A549 (cell line): ENCODE measurements around the gene SMC5.

Experiments used
- CEBPB ChIP-seq, 2 experiments: fragments of >200 bp in 1 of 2; sonication (Bioruptor Twin) in 1 of 2; formaldehyde crosslinking in 1 of 2; IDR thresholded peaks; 2 replicates each; pipeline ENCODE4 v1.6.1; 2012 to 2016
- CHD4 ChIP-seq: fragments of 200-600 bp; sonication (generic); IDR thresholded peaks from 2 replicates; pipeline ENCODE4 v1.6.1; 2016; ENCODE audit warnings: antibody characterized with exemption, mild to moderate bottlenecking, borderline replicate concordance
- FOSL2 ChIP-seq, 2 experiments: fragments of 450-650 bp in 1 of 2; fragments of >200 bp in 1 of 2; sonication (Bioruptor Twin) in 1 of 2; formaldehyde crosslinking; IDR thresholded peaks; 2 replicates each; pipeline versions ENCODE4 v1.5.0 to v1.6.1; 2016 to 2020; ENCODE audit warnings: mild to moderate bottlenecking in 1 of 2, moderate library complexity in 1 of 2
- NR3C1 ChIP-seq: fragments of >200 bp; sonication (Bioruptor Twin); formaldehyde crosslinking; IDR thresholded peaks from 3 replicates; pipeline ENCODE4 v1.6.1; 2017
- POLR2A ChIP-seq: IDR thresholded peaks from 2 replicates; pipeline ENCODE4 v1.6.1; 2012; ENCODE audit warnings: mild to moderate bottlenecking, low read length
- TF ChIP-seq, protein P1 (sequence below): fragments of >200 bp; sonication (Bioruptor Twin); formaldehyde crosslinking; IDR thresholded peaks from 3 replicates; pipeline ENCODE4 v1.5.1; 2016
- TF ChIP-seq, protein P2 (sequence below): fragments of 150-350 bp; IDR thresholded peaks from 2 replicates; pipeline ENCODE4 v1.6.1; 2014; ENCODE audit warnings: low read depth, mild to moderate bottlenecking, low read length

DNA sequence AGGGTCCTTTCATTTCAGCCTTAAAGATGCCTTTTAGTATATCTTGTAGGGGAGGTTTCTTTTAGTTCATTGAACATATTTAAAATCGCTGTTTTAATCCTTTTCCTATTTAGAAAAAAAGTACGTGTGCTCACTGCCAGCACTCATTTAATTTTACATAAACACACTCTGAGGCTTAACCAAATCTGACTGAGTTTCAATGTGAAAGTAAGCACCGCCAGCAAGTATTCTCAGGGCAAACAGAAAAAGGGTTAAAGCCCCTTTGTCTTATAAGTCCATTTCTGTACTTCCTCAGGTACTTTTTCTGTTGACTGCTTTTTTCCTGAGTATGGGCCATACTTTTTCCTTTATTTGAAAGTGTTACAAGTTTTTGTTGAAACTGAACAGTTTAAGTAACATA is 31.8 kb downstream of the SMC5 start:
- TF ChIP-seq POLR2A (no peak), CHD4 (no peak), FOSL2 (IDR thresholded peaks at IDR 0.05) (no peak), FOSL2 (CRISPR knock-in tag; IDR thresholded peaks at IDR 0.05) (no peak), CEBPB (IDR thresholded peaks at IDR 0.05) (no peak), NR3C1 (no peak)
- TF ChIP-seq, protein P1, sequence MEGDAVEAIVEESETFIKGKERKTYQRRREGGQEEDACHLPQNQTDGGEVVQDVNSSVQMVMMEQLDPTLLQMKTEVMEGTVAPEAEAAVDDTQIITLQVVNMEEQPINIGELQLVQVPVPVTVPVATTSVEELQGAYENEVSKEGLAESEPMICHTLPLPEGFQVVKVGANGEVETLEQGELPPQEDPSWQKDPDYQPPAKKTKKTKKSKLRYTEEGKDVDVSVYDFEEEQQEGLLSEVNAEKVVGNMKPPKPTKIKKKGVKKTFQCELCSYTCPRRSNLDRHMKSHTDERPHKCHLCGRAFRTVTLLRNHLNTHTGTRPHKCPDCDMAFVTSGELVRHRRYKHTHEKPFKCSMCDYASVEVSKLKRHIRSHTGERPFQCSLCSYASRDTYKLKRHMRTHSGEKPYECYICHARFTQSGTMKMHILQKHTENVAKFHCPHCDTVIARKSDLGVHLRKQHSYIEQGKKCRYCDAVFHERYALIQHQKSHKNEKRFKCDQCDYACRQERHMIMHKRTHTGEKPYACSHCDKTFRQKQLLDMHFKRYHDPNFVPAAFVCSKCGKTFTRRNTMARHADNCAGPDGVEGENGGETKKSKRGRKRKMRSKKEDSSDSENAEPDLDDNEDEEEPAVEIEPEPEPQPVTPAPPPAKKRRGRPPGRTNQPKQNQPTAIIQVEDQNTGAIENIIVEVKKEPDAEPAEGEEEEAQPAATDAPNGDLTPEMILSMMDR: no peak
- TF ChIP-seq, protein P2, sequence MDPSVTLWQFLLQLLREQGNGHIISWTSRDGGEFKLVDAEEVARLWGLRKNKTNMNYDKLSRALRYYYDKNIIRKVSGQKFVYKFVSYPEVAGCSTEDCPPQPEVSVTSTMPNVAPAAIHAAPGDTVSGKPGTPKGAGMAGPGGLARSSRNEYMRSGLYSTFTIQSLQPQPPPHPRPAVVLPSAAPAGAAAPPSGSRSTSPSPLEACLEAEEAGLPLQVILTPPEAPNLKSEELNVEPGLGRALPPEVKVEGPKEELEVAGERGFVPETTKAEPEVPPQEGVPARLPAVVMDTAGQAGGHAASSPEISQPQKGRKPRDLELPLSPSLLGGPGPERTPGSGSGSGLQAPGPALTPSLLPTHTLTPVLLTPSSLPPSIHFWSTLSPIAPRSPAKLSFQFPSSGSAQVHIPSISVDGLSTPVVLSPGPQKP: no peak
